ENCODE data around the gene ARMC5. TPM values are rescaled to one million over a fixed set of nuclear protein-coding genes. Genes with fewer than 3 reads are reported as not detected.

The ARMC5 gene
- total RNA-seq, 2 donors from 2014 or later, result 9.4 to 12.1 TPM

GRCh38 chr16:31451201-31451600 is 8.1 kb upstream of the ARMC5 start:
- no peaks in the 10 kb centered on the region for H3K27me3 Mint-ChIP-seq (ENCODE audit: insufficient read depth)
- H3K9me3 ChIP-seq (ENCODE audit: control insufficient read depth, low read length), result no peaks in the 10 kb centered on the region
- no peak overlapping the region for H3K27ac ChIP-seq (ENCODE audit: low read depth, low read length)

GRCh38 chr16:31451681-31452351 is 7.5 kb upstream of the ARMC5 start:
- peaks cover 11% of the 10 kb centered on the region for H3K4me1 ChIP-seq (ENCODE audit: control insufficient read depth, insufficient read depth, low read length)
- H3K4me3 Mint-ChIP-seq, result no peak overlapping the region
- WGBS, 2 experiments (ENCODE audit: insufficient coverage in 1 of 2, insufficient read length in 1 of 2), result 51 to 76% methylated on average over 3 to 11 of the region's 11 CpGs

More at GRCh38 chr16:31451201-31451600, 8.1 kb upstream of the ARMC5 start:
- peaks cover 10% of the 10 kb centered on the region for H3K36me3 ChIP-seq (ENCODE audit: control insufficient read depth, insufficient read depth, low read length)
- Mint-ChIP-seq H3K4me3 (no peak overlapping the region), H3K4me1 (peaks cover 24% of the 10 kb centered on the region), H3K9me3 (no peaks in the 10 kb centered on the region), H3K36me3 (ENCODE audit: low read depth) (peaks cover 3% of the 10 kb centered on the region), H3K27ac (no peak overlapping the region)
- WGBS, 2 experiments (ENCODE audit: insufficient coverage in 1 of 2, insufficient read length in 1 of 2), result 93 to 100% methylated on average over 4 to 5 of the region's 5 CpGs
- DNase-seq, result no peak
- peaks cover 11% of the 10 kb centered on the region for H3K4me1 ChIP-seq (ENCODE audit: control insufficient read depth, insufficient read depth, low read length)
- no peaks in the 10 kb centered on the region for H3K27me3 ChIP-seq (ENCODE audit: control insufficient read depth, insufficient read depth, low read length, poor library complexity, severe bottlenecking)
- no peak overlapping the region for H3K4me3 ChIP-seq (ENCODE audit: low read length)
- no peak overlapping the region for H3K9ac ChIP-seq (ENCODE audit: extremely low read depth, low read length, poor library complexity, severe bottlenecking)
- TF ChIP-seq CTCF (conservative IDR thresholded peaks at IDR 0.05), result no peak

GRCh38 chr16:31452631-31453106 is 6.6 kb upstream of the ARMC5 start:
- Histone ChIP-seq H3K4me3 (ENCODE audit: low read length) (no peak overlapping the region), H3K9me3 (ENCODE audit: control insufficient read depth, low read length) (no peaks in the 10 kb centered on the region), H3K27ac (ENCODE audit: low read depth, low read length) (no peak overlapping the region), H3K4me1 (ENCODE audit: control insufficient read depth, insufficient read depth, low read length) (peaks cover 11% of the 10 kb centered on the region), H3K27me3 (ENCODE audit: control insufficient read depth, insufficient read depth, low read length, poor library complexity, severe bottlenecking) (no peaks in the 10 kb centered on the region), H3K9ac (ENCODE audit: extremely low read depth, low read length, poor library complexity, severe bottlenecking) (no peak overlapping the region), H3K36me3 (ENCODE audit: control insufficient read depth, insufficient read depth, low read length) (peaks cover 19% of the 10 kb centered on the region)
- H3K27me3 Mint-ChIP-seq (ENCODE audit: insufficient read depth), result no peaks in the 10 kb centered on the region
- 73% methylated on average over 3 of the region's 3 CpGs; no CpG with 5 or more reads in 1 of the 2 experiments for WGBS, 2 experiments (ENCODE audit: insufficient coverage in 1 of 2, insufficient read length in 1 of 2)
- no peaks in the 10 kb centered on the region for H3K9me3 Mint-ChIP-seq
- peak overlapping the region; percentile 48 for H3K27ac Mint-ChIP-seq
- H3K4me1 Mint-ChIP-seq, result peaks cover 24% of the 10 kb centered on the region
- TF ChIP-seq CTCF (conservative IDR thresholded peaks at IDR 0.05), result no peak
- peaks cover 3% of the 10 kb centered on the region for H3K36me3 Mint-ChIP-seq (ENCODE audit: low read depth)
- H3K4me3 Mint-ChIP-seq, result no peak overlapping the region
- DNase-seq, result peak; percentile 64

More at GRCh38 chr16:31451681-31452351, 7.5 kb upstream of the ARMC5 start:
- TF ChIP-seq CTCF (conservative IDR thresholded peaks at IDR 0.05), result peak; percentile 79
- Histone ChIP-seq H3K27ac (ENCODE audit: low read depth, low read length) (no peak overlapping the region), H3K36me3 (ENCODE audit: control insufficient read depth, insufficient read depth, low read length) (peaks cover 13% of the 10 kb centered on the region), H3K9me3 (ENCODE audit: control insufficient read depth, low read length) (no peaks in the 10 kb centered on the region), H3K27me3 (ENCODE audit: control insufficient read depth, insufficient read depth, low read length, poor library complexity, severe bottlenecking) (no peaks in the 10 kb centered on the region), H3K9ac (ENCODE audit: extremely low read depth, low read length, poor library complexity, severe bottlenecking) (no peak overlapping the region), H3K4me3 (ENCODE audit: low read length) (no peak overlapping the region)
- peak; percentile 88 for DNase-seq
- Mint-ChIP-seq H3K27me3 (ENCODE audit: insufficient read depth) (no peaks in the 10 kb centered on the region), H3K4me1 (peaks cover 24% of the 10 kb centered on the region), H3K36me3 (ENCODE audit: low read depth) (peaks cover 3% of the 10 kb centered on the region), H3K9me3 (no peaks in the 10 kb centered on the region), H3K27ac (no peak overlapping the region)

Data from endodermal cell (in vitro differentiated cells).